GM20000 (cell line): ENCODE measurements around the gene DMRTB1.

Source experiments
- DNase-seq: peaks from one replicate; pipeline ENCODE4 v3.0.0; 2012; ENCODE audit warnings: low spot score
- TF ChIP-seq, protein P1 (sequence below): IDR thresholded peaks from 2 replicates; pipeline ENCODE4 v1.5.1; 2012; ENCODE audit warnings: mild to moderate bottlenecking, control low read depth; ENCODE audit errors: extremely low read depth, missing control alignments

The DMRTB1 gene

DNA sequence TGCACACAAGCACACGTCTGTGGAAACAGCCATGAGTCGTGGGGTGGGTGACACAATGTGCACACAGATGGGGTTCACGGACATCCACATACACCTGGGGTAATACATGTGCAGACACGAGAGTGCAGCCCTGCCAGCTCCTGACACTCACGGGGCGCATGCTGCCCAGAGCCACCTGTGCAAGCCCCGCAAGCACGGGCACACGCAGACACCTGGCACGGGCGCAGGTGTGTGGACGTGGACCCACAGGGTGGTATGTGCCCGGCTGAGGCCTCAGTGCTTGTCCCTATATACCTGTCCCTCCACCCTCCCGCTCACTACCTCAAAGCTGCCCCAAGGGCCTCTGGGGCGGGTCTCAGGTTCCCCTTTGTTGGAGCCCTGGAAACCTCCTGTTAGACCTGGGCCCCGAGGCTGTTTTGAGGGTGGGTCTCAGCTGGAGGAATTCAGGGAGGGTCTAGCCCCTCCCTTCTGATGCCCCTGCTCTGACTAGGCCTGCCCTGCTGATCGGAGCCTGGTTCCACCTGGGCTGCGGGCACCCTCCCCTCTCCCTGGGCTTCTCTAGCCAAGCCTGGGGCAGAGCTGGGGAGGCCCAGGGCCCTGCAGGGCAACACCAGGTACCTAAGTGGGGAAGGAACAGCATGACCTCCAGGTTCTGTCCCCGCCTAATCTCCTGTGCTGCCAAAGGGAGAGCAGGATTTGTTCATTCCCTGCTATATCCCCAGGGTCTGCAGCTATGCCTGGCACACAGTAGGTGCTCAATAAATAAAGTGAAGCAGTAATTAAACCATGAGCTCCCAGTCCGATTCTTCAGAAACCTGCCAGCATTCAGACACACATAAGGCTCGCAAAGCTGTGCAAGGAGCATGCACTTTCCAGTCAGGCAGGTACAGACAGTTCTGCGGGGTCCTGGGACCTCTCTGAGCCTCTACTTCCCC, 49.1 kb downstream of the DMRTB1 start:
- no peak for DNase-seq
- TF ChIP-seq, protein P1, sequence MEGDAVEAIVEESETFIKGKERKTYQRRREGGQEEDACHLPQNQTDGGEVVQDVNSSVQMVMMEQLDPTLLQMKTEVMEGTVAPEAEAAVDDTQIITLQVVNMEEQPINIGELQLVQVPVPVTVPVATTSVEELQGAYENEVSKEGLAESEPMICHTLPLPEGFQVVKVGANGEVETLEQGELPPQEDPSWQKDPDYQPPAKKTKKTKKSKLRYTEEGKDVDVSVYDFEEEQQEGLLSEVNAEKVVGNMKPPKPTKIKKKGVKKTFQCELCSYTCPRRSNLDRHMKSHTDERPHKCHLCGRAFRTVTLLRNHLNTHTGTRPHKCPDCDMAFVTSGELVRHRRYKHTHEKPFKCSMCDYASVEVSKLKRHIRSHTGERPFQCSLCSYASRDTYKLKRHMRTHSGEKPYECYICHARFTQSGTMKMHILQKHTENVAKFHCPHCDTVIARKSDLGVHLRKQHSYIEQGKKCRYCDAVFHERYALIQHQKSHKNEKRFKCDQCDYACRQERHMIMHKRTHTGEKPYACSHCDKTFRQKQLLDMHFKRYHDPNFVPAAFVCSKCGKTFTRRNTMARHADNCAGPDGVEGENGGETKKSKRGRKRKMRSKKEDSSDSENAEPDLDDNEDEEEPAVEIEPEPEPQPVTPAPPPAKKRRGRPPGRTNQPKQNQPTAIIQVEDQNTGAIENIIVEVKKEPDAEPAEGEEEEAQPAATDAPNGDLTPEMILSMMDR = no peak

DNA sequence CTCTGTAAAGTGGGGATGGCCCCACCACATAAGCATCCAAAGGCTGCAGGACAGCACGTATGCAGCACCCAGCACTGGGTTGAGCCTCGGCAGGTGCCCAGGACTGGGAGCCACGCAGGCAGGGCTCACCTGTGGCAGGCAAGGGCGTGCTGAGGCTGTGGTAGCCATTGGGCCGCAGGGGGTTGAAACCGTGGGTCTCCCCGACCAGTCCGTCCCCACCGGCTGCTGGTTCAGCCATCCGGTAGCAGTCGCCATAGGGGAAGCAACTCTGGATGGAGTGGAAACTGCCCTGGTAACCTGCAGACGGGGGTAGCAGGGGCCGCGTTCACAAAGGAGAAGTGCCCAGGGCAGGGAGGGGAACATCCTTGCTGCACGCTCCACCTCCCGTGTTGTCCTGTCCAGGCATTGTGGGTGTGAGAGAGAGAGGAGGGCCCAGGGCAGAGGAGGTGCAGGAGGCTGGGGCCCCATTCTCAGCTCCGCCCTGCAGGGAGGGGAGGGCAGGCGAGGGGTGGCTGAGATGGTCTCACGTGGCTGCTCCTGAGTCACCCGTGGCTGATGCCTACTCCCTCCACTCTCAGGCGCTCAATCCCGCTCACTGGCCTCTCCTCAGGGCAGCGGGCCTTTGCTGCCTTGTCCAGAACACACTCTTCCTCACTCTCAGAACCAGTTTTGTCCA, 49.9 kb downstream of the DMRTB1 start:
- DNase-seq = no peak

DNA sequence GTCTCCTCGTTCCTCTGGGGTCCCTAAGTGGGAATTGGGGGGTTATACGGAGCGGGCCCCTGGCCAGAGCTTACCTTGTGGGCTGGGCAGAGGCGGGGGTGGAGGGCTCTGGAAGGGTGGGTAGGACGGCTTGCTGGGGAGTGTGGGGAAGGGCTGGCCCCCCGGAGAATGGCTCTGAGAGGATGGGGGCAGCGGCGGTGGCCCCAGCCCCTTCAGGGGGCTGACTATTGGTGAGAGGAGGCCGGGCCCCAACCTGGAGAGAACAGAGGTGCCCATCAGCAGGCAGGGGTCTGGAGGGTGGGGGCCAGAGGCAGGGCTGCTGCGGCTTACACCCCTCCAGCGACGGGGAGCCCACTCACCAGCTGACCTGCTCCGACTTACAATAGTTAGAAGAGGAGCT, 50.6 kb downstream of the DMRTB1 start:
- TF ChIP-seq, protein P1 = no peak

More for the DNA sequence above, 49.9 kb downstream of the DMRTB1 start:
- TF ChIP-seq, protein P1 = no peak

DNA sequence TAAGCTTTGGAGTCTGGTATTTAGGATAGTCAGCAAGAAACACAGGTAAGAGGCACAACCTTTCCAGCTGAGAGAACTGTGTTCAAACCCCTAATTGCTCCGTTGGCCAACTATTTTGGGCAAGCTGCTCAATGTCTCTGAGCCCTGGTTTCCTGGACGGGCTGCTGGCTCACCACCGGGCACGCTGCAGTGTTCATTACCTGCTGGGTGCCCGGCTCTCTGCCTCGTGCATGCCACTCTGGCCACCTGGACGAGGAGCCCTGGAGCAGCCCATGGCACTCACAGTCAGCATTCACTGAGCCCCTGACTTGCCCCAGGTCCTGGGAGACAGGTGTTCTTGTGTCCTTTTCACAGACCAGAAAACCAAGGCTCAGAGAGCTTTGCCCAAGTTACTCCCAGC, 51.0 kb downstream of the DMRTB1 start:
- TF ChIP-seq, protein P1 = no peak
- DNase-seq = no peak

More for the DNA sequence above, 50.6 kb downstream of the DMRTB1 start:
- no peak for DNase-seq

DNA sequence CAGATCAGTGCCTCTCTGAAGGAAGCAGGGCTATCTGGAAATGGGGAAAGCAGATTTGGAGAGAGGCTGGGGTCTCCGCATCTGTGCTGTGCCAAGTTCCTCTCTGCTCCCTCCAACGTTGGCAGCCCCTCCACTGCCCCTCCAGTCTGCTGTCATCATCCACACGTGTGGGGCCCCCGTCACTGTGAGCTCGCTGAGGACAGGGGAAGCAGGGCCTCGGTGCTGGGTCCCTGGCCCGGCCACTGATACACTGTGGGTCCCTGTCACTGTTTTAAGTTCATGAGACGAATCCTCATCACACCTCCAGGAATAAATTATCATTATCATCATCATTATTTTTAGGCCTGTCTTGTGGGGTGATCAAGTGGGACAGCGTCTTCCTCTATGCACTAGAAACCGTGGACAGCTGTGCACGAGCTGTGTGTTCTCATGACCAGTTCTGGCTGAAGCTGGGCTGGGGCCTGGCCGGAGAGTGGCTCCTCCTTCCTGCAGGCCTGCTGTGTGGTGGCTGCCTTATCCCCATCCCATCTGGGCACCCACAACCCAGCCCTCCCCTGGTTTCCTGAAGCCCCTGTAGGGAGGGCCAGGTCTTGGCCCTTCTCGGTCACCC, 52.2 kb downstream of the DMRTB1 start:
- DNase-seq = no peak
- TF ChIP-seq, protein P1 = no peak

DNA sequence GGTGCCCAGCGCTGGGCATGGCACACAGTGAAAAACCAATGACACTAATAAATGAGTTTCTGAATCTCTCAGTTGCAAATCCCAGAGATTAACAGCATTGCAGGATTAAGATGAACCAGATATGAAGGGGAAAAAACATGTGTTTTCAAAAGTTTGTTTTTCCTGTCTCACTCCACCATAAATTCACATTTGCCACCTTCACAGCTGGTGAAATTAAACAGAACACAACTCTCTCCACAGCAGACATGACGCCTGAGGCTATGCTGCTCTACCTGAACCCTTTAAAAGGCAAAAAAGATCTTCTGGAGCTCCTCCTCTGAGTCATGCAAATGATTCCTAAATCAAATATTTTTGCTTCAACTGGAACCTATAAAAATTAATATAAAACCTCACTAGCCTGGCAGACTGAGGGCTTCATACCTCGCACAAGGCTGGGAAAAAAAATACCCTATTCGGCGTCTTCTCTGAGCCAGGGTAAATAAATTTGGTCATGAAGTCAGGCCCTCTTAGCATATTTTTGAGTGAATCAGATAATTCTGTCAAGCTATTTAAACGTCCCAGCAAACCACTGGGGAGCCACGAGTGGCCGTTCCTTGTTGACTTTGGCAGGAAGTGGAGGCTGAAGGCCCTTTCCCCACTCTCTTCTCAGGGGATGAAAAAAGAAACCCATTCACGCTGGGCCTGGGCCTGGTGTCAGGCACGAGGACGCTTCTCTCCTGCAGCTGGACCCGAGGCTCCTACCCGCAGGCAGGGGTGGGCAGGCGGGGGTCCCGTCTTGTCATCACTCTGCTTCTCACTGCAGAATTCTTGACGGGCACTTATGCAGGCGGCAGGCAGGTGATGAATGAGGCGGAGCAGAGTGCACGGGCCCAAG, 53.0 kb downstream of the DMRTB1 start:
- no peak for DNase-seq
- TF ChIP-seq, protein P1 = no peak
